ENCODE results near the gene CRYBA2. TPM values are rescaled to one million over a fixed set of nuclear protein-coding genes. Genes with fewer than 3 reads are reported as not detected.

CRYBA2 gene
- total and polyA plus RNA-seq, 3 donors from 2014 or later = 0.56 to 2.9 (median 2.7) TPM

DNA sequence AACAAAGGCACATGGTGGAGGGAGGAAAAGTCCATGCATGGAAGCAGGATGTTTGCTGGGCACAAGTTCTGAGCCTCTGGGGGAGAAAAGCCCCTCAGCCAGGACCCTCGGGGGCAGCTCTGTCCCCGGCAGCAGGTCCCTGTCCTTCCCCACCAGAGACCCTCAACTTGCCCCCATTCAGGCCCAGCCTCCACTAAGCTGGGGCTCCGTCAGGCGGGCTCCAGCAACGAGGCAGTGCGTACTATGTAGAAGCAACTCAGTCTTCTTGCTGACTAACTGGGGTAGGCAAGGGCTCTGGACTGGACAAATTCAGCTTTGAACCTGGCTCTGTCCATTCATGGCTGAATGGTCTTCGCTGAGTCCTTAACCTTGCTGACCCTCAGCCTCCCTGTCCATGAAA, 25.1 kb upstream of the CRYBA2 start:
- no peak for DNase-seq
- Histone ChIP-seq H3K4me3 (no peak overlapping the region), H3K27ac (no peak overlapping the region), H3K36me3 (ENCODE audit: low read depth, missing control alignments) (no peaks in the 10 kb centered on the region), H3K4me1 (no peaks in the 10 kb centered on the region), H3K9me3 (no peaks in the 10 kb centered on the region), H3K27me3 (no peaks in the 10 kb centered on the region)
- TF ChIP-seq, protein P1, sequence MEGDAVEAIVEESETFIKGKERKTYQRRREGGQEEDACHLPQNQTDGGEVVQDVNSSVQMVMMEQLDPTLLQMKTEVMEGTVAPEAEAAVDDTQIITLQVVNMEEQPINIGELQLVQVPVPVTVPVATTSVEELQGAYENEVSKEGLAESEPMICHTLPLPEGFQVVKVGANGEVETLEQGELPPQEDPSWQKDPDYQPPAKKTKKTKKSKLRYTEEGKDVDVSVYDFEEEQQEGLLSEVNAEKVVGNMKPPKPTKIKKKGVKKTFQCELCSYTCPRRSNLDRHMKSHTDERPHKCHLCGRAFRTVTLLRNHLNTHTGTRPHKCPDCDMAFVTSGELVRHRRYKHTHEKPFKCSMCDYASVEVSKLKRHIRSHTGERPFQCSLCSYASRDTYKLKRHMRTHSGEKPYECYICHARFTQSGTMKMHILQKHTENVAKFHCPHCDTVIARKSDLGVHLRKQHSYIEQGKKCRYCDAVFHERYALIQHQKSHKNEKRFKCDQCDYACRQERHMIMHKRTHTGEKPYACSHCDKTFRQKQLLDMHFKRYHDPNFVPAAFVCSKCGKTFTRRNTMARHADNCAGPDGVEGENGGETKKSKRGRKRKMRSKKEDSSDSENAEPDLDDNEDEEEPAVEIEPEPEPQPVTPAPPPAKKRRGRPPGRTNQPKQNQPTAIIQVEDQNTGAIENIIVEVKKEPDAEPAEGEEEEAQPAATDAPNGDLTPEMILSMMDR (IDR thresholded peaks at IDR 0.05) = no peak
- TF ChIP-seq POLR2A (IDR thresholded peaks at IDR 0.05) = no peak
- 92 to 95% methylated on average over 7 of the region's 7 CpGs for WGBS, 2 donors
- intact Hi-C loops (cut with DNase I; ENCODE audit: low total_unique reads) = no loop called here

DNA sequence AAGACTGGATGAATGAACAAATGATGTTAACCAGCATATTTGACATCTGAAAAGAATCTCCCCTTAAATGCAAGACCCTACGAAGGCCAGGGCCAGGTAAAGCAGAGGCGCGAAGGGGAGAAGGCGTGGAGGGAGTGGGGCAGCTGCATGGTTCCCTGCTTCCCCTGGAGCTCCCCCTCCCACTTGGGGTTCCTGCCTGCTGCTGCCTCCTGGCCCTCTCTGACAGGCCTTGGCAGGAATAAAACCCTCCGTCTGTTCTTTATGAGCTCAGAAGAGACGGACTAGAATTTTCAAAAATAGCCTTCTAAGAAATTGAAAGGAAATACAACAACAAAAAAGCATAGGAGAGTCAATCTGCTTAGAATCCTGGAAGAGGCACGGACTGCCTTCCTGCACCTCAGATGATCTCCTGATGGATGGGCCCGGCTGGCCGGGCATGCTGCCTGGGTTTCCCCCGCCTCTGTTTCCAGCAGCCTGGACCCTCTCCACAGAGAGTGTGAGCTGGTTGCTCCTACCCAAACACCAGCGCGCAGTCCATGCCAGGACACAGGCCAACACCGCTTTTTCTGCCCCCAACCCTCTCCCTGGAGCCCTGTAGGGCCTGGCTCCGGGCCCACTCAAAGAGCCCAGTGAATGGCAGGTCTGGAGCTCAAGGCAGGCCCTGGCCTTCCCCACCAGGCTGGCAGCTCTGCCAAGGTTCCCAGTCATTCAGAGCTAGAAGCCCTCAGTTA, 24.1 kb upstream of the CRYBA2 start:
- DNase-seq = no peak
- 82 to 90% methylated on average over 14 of the region's 14 CpGs for WGBS, 2 donors

DNA sequence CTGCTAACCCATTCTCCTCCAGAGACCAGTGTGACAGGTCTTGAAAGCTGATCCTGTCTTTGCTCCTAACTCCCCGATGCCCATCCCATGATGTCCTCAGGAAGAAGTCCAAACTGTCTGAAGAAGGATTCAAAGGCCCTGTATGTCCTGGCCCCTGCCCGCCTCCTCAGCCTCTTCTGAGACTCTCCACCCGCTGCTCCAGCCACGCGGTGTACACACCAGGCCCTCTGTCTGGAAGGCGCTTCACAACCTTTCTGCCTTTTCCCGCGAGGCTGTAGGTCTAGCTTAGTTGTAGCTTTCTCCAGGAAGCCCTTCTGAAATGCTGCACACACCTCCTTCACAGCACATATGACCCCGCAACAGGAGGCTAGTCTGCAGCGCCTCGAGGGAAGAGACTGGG, 23.5 kb upstream of the CRYBA2 start:
- Histone ChIP-seq H3K36me3 (ENCODE audit: low read depth, missing control alignments) (no peaks in the 10 kb centered on the region), H3K27me3 (no peaks in the 10 kb centered on the region), H3K27ac (no peak overlapping the region), H3K9me3 (no peaks in the 10 kb centered on the region), H3K4me3 (no peak overlapping the region), H3K4me1 (no peaks in the 10 kb centered on the region)
- intact Hi-C loops (cut with DNase I; ENCODE audit: low total_unique reads) = no loop called here
- TF ChIP-seq POLR2A (IDR thresholded peaks at IDR 0.05) = no peak
- TF ChIP-seq, protein P1 (IDR thresholded peaks at IDR 0.05) = no peak
- WGBS, 2 donors = 96 to 97% methylated on average over 10 to 11 of the region's 11 CpGs
- DNase-seq = no peak

More for the DNA sequence above, 24.1 kb upstream of the CRYBA2 start:
- TF ChIP-seq POLR2A (IDR thresholded peaks at IDR 0.05) = no peak
- TF ChIP-seq, protein P1 (IDR thresholded peaks at IDR 0.05) = no peak
- no peaks in the 10 kb centered on the region for H3K27me3 ChIP-seq
- no peaks in the 10 kb centered on the region for H3K4me1 ChIP-seq
- H3K36me3 ChIP-seq (ENCODE audit: low read depth, missing control alignments) = no peaks in the 10 kb centered on the region
- no peak overlapping the region for H3K4me3 ChIP-seq
- H3K27ac ChIP-seq = no peak overlapping the region
- intact Hi-C loops (cut with DNase I; ENCODE audit: low total_unique reads) = no loop called here
- H3K9me3 ChIP-seq = no peaks in the 10 kb centered on the region

DNA sequence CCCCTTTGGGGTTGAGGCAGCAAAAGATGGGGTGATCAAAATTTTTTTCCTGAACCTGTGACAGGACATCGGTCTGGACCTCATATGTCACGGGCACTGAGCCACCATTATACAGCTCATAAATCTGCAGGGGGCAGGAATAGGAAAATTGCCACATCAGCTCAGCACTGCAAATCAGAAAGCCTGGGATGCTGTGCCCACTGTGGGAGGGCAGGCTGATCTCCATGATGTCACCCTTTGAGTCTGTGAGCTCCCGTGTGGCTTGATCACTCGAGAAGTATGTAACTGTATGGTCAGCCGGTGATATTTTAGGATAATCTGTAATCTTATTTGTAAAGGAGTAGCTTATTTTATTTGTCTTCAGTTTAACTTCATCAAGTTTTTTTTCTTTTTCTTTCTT, 17.7 kb upstream of the CRYBA2 start:
- H3K9me3 ChIP-seq = no peaks in the 10 kb centered on the region
- intact Hi-C loops (cut with DNase I; ENCODE audit: low total_unique reads) = no loop called here
- H3K27ac ChIP-seq = no peak overlapping the region
- no peaks in the 10 kb centered on the region for H3K4me1 ChIP-seq
- no peaks in the 10 kb centered on the region for H3K27me3 ChIP-seq
- 81 to 87% methylated on average over 4 to 5 of the region's 5 CpGs for WGBS, 2 donors
- no peak overlapping the region for H3K4me3 ChIP-seq
- no peak for DNase-seq
- no peaks in the 10 kb centered on the region for H3K36me3 ChIP-seq (ENCODE audit: low read depth, missing control alignments)
- TF ChIP-seq POLR2A (IDR thresholded peaks at IDR 0.05) = no peak
- TF ChIP-seq, protein P1 (IDR thresholded peaks at IDR 0.05) = no peak
